ENCODE data around the gene CORO7. TPM values are rescaled to one million over a fixed set of nuclear protein-coding genes. Genes with fewer than 3 reads are reported as not detected.

CORO7 gene
- total and polyA plus RNA-seq, 9 donors: 1.3 to 29.5 (median 17.9) TPM

- no peak for TF ChIP-seq EP300 (IDR thresholded peaks at IDR 0.05)
- no peak for TF ChIP-seq POLR2A (IDR thresholded peaks at IDR 0.05)
- TF ChIP-seq, protein P1, sequence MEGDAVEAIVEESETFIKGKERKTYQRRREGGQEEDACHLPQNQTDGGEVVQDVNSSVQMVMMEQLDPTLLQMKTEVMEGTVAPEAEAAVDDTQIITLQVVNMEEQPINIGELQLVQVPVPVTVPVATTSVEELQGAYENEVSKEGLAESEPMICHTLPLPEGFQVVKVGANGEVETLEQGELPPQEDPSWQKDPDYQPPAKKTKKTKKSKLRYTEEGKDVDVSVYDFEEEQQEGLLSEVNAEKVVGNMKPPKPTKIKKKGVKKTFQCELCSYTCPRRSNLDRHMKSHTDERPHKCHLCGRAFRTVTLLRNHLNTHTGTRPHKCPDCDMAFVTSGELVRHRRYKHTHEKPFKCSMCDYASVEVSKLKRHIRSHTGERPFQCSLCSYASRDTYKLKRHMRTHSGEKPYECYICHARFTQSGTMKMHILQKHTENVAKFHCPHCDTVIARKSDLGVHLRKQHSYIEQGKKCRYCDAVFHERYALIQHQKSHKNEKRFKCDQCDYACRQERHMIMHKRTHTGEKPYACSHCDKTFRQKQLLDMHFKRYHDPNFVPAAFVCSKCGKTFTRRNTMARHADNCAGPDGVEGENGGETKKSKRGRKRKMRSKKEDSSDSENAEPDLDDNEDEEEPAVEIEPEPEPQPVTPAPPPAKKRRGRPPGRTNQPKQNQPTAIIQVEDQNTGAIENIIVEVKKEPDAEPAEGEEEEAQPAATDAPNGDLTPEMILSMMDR (IDR thresholded peaks at IDR 0.05): no peak
- H3K36me3 ChIP-seq: no peaks in the 10 kb centered on the region
- WGBS, 3 donors: 79 to 81% (median 80%) methylated on average over 10 to 12 of the region's 12 CpGs
- no peak overlapping the region for H3K4me3 ChIP-seq
- no peak for DNase-seq
- H3K27ac ChIP-seq: no peak overlapping the region
- no peaks in the 10 kb centered on the region for H3K27me3 ChIP-seq
- intact Hi-C loops (cut with DNase I): no loop called here
- peaks cover 14% of the 10 kb centered on the region for H3K4me1 ChIP-seq (ENCODE audit: insufficient read depth)
- no peaks in the 10 kb centered on the region for H3K9me3 ChIP-seq
Measured at GRCh38 chr16:4383591-4384444, 32.6 kb downstream of the CORO7 start.

GRCh38 chr16:4382795-4383357 lies 33.5 kb downstream of the CORO7 start:
- no peaks in the 10 kb centered on the region for H3K27me3 ChIP-seq
- peaks cover 20% of the 10 kb centered on the region for H3K4me1 ChIP-seq (ENCODE audit: insufficient read depth)
- no peak overlapping the region for H3K4me3 ChIP-seq
- no peaks in the 10 kb centered on the region for H3K36me3 ChIP-seq
- intact Hi-C loops (cut with DNase I): no loop called here
- no peaks in the 10 kb centered on the region for H3K9me3 ChIP-seq
- TF ChIP-seq, protein P1 (IDR thresholded peaks at IDR 0.05): no peak
- no peak for TF ChIP-seq EP300 (IDR thresholded peaks at IDR 0.05)
- no peak for TF ChIP-seq POLR2A (IDR thresholded peaks at IDR 0.05)
- H3K27ac ChIP-seq: no peak overlapping the region
- 65 to 83% (median 73%) methylated on average over 21 of the region's 21 CpGs for WGBS, 3 donors
- no peak for DNase-seq

DNA sequence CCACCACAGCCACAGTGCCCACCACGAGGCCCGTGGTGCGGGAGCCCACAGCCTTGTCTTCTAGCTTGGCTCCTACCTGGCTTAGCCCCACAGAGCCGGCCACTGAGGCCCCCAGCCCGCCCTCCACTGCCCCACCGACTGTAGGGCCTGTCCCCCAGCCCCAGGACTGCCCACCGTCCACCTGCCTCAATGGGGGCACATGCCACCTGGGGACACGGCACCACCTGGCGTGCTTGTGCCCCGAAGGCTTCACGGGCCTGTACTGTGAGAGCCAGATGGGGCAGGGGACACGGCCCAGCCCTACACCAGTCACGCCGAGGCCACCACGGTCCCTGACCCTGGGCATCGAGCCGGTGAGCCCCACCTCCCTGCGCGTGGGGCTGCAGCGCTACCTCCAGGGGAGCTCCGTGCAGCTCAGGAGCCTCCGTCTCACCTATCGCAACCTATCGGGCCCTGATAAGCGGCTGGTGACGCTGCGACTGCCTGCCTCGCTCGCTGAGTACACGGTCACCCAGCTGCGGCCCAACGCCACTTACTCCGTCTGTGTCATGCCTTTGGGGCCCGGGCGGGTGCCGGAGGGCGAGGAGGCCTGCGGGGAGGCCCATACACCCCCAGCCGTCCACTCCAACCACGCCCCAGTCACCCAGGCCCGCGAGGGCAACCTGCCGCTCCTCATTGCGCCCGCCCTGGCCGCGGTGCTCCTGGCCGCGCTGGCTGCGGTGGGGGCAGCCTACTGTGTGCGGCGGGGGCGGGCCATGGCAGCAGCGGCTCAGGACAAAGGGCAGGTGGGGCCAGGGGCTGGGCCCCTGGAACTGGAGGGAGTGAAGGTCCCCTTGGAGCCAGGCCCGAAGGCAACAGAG lies 34.2 kb downstream of the CORO7 start:
- TF ChIP-seq, protein P1 (IDR thresholded peaks at IDR 0.05): no peak
- TF ChIP-seq POLR2A (IDR thresholded peaks at IDR 0.05): no peak
- no peak for TF ChIP-seq EP300 (IDR thresholded peaks at IDR 0.05)
- WGBS, 3 donors: 87 to 90% (median 89%) methylated on average over 48 to 55 of the region's 55 CpGs
- DNase-seq: no peak
- intact Hi-C loops (cut with DNase I): no loop called here
- H3K4me1 ChIP-seq (ENCODE audit: insufficient read depth): peaks cover 20% of the 10 kb centered on the region
- no peaks in the 10 kb centered on the region for H3K27me3 ChIP-seq
- H3K36me3 ChIP-seq: no peaks in the 10 kb centered on the region
- no peaks in the 10 kb centered on the region for H3K9me3 ChIP-seq
- H3K4me3 ChIP-seq: no peak overlapping the region
- H3K27ac ChIP-seq: no peak overlapping the region

Measured in ovary (tissue), 9 donors.